Natural killer cell (primary cell): ENCODE measurements around the gene CHID1. TPM values are rescaled to one million over a fixed set of nuclear protein-coding genes. Genes with fewer than 3 reads are reported as not detected.

Source experiments
- ATAC-seq, 3 donors: fragments of 150-1000 bp in 2 of 3; fragments of 200-7000 bp in 1 of 3; cut with Tn5 transposase; 1 replicate in 1 of 3; 2 replicates in 2 of 3; pipeline ENCODE4 v1.10.0; 2021; ENCODE audit warnings: mild to moderate bottlenecking in 2 of 3, moderate library complexity in 2 of 3
- DNase-seq, 2 donors: peaks; one replicate each; pipeline versions ENCODE4 v3.0.0 to v3.0.0-alpha.2; 2013 to 2021; ENCODE audit warnings: mixed read lengths in 1 of 2
- H3K27ac ChIP-seq: one replicate; pipeline ENCODE4 v1.5.1; 2013; ENCODE audit warnings: mild to moderate bottlenecking, low read length
- H3K27me3 ChIP-seq: one replicate; pipeline ENCODE4 v1.6.1; 2013; ENCODE audit warnings: low read length; ENCODE audit not compliant: control insufficient read depth, insufficient read depth
- H3K36me3 ChIP-seq: one replicate; pipeline ENCODE4 v1.6.1; 2013; ENCODE audit warnings: low read length; ENCODE audit not compliant: control insufficient read depth, insufficient read depth
- H3K4me1 ChIP-seq: one replicate; pipeline ENCODE4 v1.6.1; 2013; ENCODE audit warnings: low read length; ENCODE audit not compliant: control insufficient read depth, insufficient read depth
- H3K4me3 ChIP-seq: one replicate; pipeline ENCODE4 v1.5.1; 2013; ENCODE audit warnings: low read length
- H3K9me3 ChIP-seq: one replicate; pipeline ENCODE4 v1.6.1; 2013; ENCODE audit warnings: low read length; ENCODE audit not compliant: control insufficient read depth, insufficient read depth
- H3K27ac Mint-ChIP-seq, 2 donors: one replicate each; pipeline ENCODE4 v1.8.0; 2022; ENCODE audit warnings: mild to moderate bottlenecking in 2 of 2, mixed read lengths in 2 of 2, moderate library complexity in 1 of 2
- H3K27me3 Mint-ChIP-seq, 2 donors: one replicate each; pipeline ENCODE4 v1.8.0; 2022; ENCODE audit warnings: low read depth in 2 of 2, mixed read lengths in 2 of 2
- H3K36me3 Mint-ChIP-seq: one replicate; pipeline ENCODE4 v1.8.0; 2022; ENCODE audit warnings: mixed read lengths
- H3K4me1 Mint-ChIP-seq, 2 donors: one replicate each; pipeline ENCODE4 v1.8.0; 2022; ENCODE audit warnings: mixed read lengths in 2 of 2
- H3K4me3 Mint-ChIP-seq: one replicate; pipeline ENCODE4 v1.8.0; 2022; ENCODE audit warnings: mild to moderate bottlenecking, moderate library complexity, mixed read lengths
- H3K9me3 Mint-ChIP-seq, 2 donors: one replicate each; pipeline ENCODE4 v1.8.0; 2022; ENCODE audit warnings: mixed read lengths in 2 of 2
- CTCF ChIP-seq: fragments of 200-600 bp; IDR thresholded peaks from one replicate; pipeline ENCODE4 v1.8.0; 2022; ENCODE audit warnings: antibody characterized with exemption
- WGBS: methylation state at CpG from one replicate; pipeline ENCODE4 v1.1.7; 2013; ENCODE audit warnings: missing lambda C conversion rate; ENCODE audit not compliant: insufficient coverage; 5-methylcytosine and 5-hydroxymethylcytosine counted together
- intact Hi-C: fragments of 100-400 bp; cut with micrococcal nuclease; formaldehyde crosslinking; loops from one replicate; pipeline ENCODE4 v1.14.2; 2022
- total RNA-seq, 4 donors: library from RNA; stranded (reverse); fragments of 120-200 nt in 1 of 4; gene quantifications; one replicate each; pipeline versions ENCODE4 v1.2.3 to v1.2.4, GENCODE V29; 2013 to 2022

The CHID1 gene
- total RNA-seq, 3 donors from 2014 or later (not counting 1 experiment from before 2014, with no cell fraction given): 32.6 to 40.3 (median 33.2) TPM

- peaks cover 58% of the 10 kb centered on the region for H3K4me1 ChIP-seq
Observed at GRCh38 chr11:826836-827145, 83.8 kb downstream of the CHID1 start.

GRCh38 chr11:826227-826621 is 84.4 kb downstream of the CHID1 start:
- Histone ChIP-seq H3K4me1 (peaks cover 62% of the 10 kb centered on the region), H3K36me3 (peaks cover 9% of the 10 kb centered on the region), H3K27ac (no peak overlapping the region), H3K9me3 (no peaks in the 10 kb centered on the region), H3K4me3 (no peak overlapping the region), H3K27me3 (peaks cover 19% of the 10 kb centered on the region)
- ATAC-seq (no peak), DNase-seq (no peak)
- Mint-ChIP-seq H3K4me3 (peak overlapping the region; percentile 70), H3K27me3 (peaks cover 0 to 28% of the 10 kb centered on the region in 2 donors), H3K9me3 (no peaks in the 10 kb centered on the region), H3K36me3 (no peaks in the 10 kb centered on the region), H3K27ac (no peak overlapping the region), H3K4me1 (peaks cover 0 to 35% of the 10 kb centered on the region in 2 donors)
- intact Hi-C loops: no loop called here
- no peak for TF ChIP-seq CTCF
- 80% methylated on average over 8 of the region's 9 CpGs for WGBS

More at GRCh38 chr11:826836-827145, 83.8 kb downstream of the CHID1 start:
- ATAC-seq (peak in 1 of 3 donors; percentile 8), DNase-seq (no peak)
- Histone ChIP-seq H3K27me3 (peaks cover 19% of the 10 kb centered on the region), H3K4me3 (peak overlapping the region; percentile 23), H3K9me3 (no peaks in the 10 kb centered on the region), H3K36me3 (peaks cover 6% of the 10 kb centered on the region), H3K27ac (no peak overlapping the region)
- H3K27me3 Mint-ChIP-seq: peaks cover 5 to 34% of the 10 kb centered on the region in 2 donors
- H3K36me3 Mint-ChIP-seq: no peaks in the 10 kb centered on the region
- peaks cover 0 to 40% of the 10 kb centered on the region in 2 donors for H3K4me1 Mint-ChIP-seq
- no peak for TF ChIP-seq CTCF
- peak overlapping the region; percentile 70 for H3K4me3 Mint-ChIP-seq
- no peaks in the 10 kb centered on the region for H3K9me3 Mint-ChIP-seq
- H3K27ac Mint-ChIP-seq: no peak overlapping the region
- under 1% methylated on average over 21 of the region's 22 CpGs for WGBS
- intact Hi-C loops: no loop called here

GRCh38 chr11:825366-826226 is 85.0 kb downstream of the CHID1 start:
- Mint-ChIP-seq H3K27me3 (peaks cover 0 to 26% of the 10 kb centered on the region in 2 donors), H3K36me3 (no peaks in the 10 kb centered on the region), H3K27ac (no peak overlapping the region), H3K4me1 (peaks cover 0 to 40% of the 10 kb centered on the region in 2 donors), H3K9me3 (no peaks in the 10 kb centered on the region), H3K4me3 (no peak overlapping the region)
- Histone ChIP-seq H3K27ac (no peak overlapping the region), H3K4me1 (peaks cover 63% of the 10 kb centered on the region), H3K36me3 (peaks cover 11% of the 10 kb centered on the region), H3K4me3 (no peak overlapping the region), H3K9me3 (no peaks in the 10 kb centered on the region), H3K27me3 (peaks cover 19% of the 10 kb centered on the region)
- intact Hi-C loops: no loop called here
- DNase-seq (no peak), ATAC-seq (no peak)
- WGBS: 88% methylated on average over 12 of the region's 12 CpGs
- no peak for TF ChIP-seq CTCF
